Measurements from ENCODE around the gene TNIK.

GRCh38 chr3:171387062-171387461 is 73.1 kb downstream of the TNIK start:
- TF ChIP-seq POLR2A (IDR thresholded peaks at IDR 0.05) (no peak), CTCF (IDR thresholded peaks at IDR 0.05) (no peak)

Data from uterus (tissue), 2 donors.